HL-60 (cell line): ENCODE data around the gene UNC45A.

Source experiments
- POLR2AphosphoS5 ChIP-seq: IDR thresholded peaks from 2 replicates; pipeline ENCODE4 v1.6.1; 2012; ENCODE audit warnings: low read depth
- SPI1 ChIP-seq: IDR thresholded peaks from 2 replicates; pipeline ENCODE4 v1.6.1; 2012; ENCODE audit warnings: low read depth, mild to moderate bottlenecking, borderline replicate concordance
- TF ChIP-seq, protein P1 (sequence below): IDR thresholded peaks from one replicate; pipeline ENCODE4 v1.5.1; 2011; ENCODE audit warnings: low read length, control low read depth, inconsistent platforms; ENCODE audit not compliant: insufficient read depth
- TF ChIP-seq, protein P2 (sequence below): IDR thresholded peaks from 2 replicates; pipeline ENCODE4 v1.6.1; 2012; ENCODE audit warnings: low read depth; ENCODE audit not compliant: insufficient replicate concordance

DNA sequence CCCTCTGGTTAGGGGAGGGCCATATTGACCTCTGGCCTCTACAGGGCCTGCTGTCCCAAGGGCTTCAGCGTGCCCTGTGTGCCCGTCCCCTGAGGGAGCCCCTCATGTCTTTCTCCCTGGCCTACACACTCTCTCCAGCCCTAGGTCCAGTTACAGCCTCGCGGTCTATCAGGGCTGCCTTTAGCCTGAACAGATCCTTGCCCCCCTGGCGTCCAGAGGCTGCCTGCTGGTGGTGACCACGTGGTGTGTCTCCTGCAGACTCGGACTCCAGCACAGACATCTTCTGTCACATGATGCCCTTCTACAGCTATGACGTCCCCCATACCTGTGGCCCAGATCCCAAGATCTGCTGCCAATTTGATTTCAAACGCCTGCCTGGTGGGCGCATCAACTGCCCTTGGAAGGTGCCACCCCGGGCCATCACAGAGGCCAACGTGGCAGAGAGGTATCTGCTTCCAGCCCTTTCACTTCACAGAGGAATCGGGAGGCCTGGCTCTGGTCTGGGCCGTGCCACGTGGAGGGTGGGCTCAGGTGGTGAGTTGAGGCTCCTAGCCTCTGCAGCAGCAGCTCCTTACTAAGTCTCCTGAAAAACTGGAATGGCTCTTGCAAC lies 27.9 kb upstream of the UNC45A start:
- TF ChIP-seq, protein P1, sequence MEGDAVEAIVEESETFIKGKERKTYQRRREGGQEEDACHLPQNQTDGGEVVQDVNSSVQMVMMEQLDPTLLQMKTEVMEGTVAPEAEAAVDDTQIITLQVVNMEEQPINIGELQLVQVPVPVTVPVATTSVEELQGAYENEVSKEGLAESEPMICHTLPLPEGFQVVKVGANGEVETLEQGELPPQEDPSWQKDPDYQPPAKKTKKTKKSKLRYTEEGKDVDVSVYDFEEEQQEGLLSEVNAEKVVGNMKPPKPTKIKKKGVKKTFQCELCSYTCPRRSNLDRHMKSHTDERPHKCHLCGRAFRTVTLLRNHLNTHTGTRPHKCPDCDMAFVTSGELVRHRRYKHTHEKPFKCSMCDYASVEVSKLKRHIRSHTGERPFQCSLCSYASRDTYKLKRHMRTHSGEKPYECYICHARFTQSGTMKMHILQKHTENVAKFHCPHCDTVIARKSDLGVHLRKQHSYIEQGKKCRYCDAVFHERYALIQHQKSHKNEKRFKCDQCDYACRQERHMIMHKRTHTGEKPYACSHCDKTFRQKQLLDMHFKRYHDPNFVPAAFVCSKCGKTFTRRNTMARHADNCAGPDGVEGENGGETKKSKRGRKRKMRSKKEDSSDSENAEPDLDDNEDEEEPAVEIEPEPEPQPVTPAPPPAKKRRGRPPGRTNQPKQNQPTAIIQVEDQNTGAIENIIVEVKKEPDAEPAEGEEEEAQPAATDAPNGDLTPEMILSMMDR, result no peak
- TF ChIP-seq POLR2AphosphoS5, result no peak
- no peak for TF ChIP-seq SPI1
- TF ChIP-seq, protein P2, sequence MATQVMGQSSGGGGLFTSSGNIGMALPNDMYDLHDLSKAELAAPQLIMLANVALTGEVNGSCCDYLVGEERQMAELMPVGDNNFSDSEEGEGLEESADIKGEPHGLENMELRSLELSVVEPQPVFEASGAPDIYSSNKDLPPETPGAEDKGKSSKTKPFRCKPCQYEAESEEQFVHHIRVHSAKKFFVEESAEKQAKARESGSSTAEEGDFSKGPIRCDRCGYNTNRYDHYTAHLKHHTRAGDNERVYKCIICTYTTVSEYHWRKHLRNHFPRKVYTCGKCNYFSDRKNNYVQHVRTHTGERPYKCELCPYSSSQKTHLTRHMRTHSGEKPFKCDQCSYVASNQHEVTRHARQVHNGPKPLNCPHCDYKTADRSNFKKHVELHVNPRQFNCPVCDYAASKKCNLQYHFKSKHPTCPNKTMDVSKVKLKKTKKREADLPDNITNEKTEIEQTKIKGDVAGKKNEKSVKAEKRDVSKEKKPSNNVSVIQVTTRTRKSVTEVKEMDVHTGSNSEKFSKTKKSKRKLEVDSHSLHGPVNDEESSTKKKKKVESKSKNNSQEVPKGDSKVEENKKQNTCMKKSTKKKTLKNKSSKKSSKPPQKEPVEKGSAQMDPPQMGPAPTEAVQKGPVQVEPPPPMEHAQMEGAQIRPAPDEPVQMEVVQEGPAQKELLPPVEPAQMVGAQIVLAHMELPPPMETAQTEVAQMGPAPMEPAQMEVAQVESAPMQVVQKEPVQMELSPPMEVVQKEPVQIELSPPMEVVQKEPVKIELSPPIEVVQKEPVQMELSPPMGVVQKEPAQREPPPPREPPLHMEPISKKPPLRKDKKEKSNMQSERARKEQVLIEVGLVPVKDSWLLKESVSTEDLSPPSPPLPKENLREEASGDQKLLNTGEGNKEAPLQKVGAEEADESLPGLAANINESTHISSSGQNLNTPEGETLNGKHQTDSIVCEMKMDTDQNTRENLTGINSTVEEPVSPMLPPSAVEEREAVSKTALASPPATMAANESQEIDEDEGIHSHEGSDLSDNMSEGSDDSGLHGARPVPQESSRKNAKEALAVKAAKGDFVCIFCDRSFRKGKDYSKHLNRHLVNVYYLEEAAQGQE, result no peak
